Testis (tissue), 3 donors: ENCODE measurements around the gene EMC1. TPM values are rescaled to one million over a fixed set of nuclear protein-coding genes. Genes with fewer than 3 reads are reported as not detected.
"Not testable (repeated sequence)": the region's sequence is repeated elsewhere in the genome, so short reads cannot be mapped to it uniquely, and the experiment has no call there.

Source experiments
- DNase-seq: peaks from one replicate; pipeline ENCODE4 v3.0.0-alpha.2; 2019
- H3K27ac ChIP-seq, 2 donors: fragments of 200-600 bp; sonication (generic); one replicate each; pipeline ENCODE4 v1.5.1; 2019
- H3K27me3 ChIP-seq: fragments of 200-600 bp; sonication (generic); one replicate; pipeline ENCODE4 v1.5.1; 2019
- H3K36me3 ChIP-seq: fragments of 200-600 bp; sonication (generic); one replicate; pipeline ENCODE4 v1.5.1; 2017; ENCODE audit warnings: low read depth; ENCODE audit errors: missing control alignments
- H3K4me1 ChIP-seq: fragments of 200-600 bp; sonication (generic); one replicate; pipeline ENCODE4 v1.5.1; 2019
- H3K4me3 ChIP-seq, 2 donors: fragments of 200-600 bp; sonication (generic); one replicate each; pipeline ENCODE4 v1.5.1; 2017 to 2019
- H3K9me3 ChIP-seq: fragments of 200-600 bp; sonication (generic); one replicate; pipeline ENCODE4 v1.5.1; 2017
- CTCF ChIP-seq, 3 experiments: fragments of 450-650 bp in 2 of 3; fragments of 200-600 bp in 1 of 3; sonication (generic) in 1 of 3; IDR thresholded peaks; one replicate each; pipeline ENCODE4 v1.5.1; 2016 to 2019; ENCODE audit warnings: antibody characterized with exemption in 3 of 3, mild to moderate bottlenecking in 2 of 3, moderate library complexity in 1 of 3
- POLR2A ChIP-seq: fragments of 450-650 bp; IDR thresholded peaks from one replicate; pipeline ENCODE4 v1.6.1; 2017; ENCODE audit warnings: antibody characterized with exemption, mild to moderate bottlenecking, moderate library complexity
- WGBS, 2 donors: methylation state at CpG; one replicate each; pipeline ENCODE4 v1.1.5; 2018; 5-methylcytosine and 5-hydroxymethylcytosine counted together
- intact Hi-C: fragments of 100-400 bp; cut with DNase I; formaldehyde crosslinking; loops from one replicate; pipeline ENCODE4 v1.15.1; 2023; ENCODE audit warnings: low total_unique reads
- polyA plus RNA-seq: library from polyadenylated mRNA; stranded (reverse); fragments of 350-450 nt; fragmentation: Illumina TruSeq; extraction: RNeasy Lipid Tissue Mini Kit (QIAGEN cat#74804); gene quantifications from one replicate; pipeline ENCODE4 v1.2.3, GENCODE V29; 2014; ENCODE audit warnings: low read depth, low replicate concordance; ENCODE audit not compliant: insufficient read depth
- total RNA-seq, 2 donors: library from RNA; depleted of rRNA; stranded (reverse); fragments of >200 nt; gene quantifications; one replicate each; pipeline ENCODE4 v1.2.3, GENCODE V29; 2016

Gene EMC1
- total and polyA plus RNA-seq, 3 donors from 2014 or later = 41.9 to 114 (median 79.0) TPM

DNA sequence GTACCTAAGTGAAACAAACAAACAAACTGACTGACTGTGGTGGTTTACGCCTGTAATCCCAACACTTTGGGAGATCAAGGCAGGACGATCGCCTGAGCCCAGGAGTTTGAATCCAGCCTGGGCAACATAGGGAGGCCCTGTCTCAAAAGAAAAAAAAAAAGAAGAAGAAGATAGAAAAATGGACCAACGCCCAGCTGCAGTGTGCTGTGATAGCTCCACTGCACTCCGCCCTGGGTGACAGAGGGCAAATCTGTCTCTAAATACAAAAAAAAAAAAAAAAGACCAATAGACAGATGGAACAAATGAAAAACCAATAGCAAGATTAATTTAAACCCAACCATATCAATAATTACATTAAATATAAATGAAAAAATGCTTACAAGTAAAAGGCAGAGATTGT lies 23.3 kb upstream of the EMC1 start:
- no peak overlapping the region for H3K27ac ChIP-seq
- H3K9me3 ChIP-seq = no peaks in the 10 kb centered on the region
- WGBS, 2 donors = 71 to 84% methylated on average over 5 of the region's 5 CpGs
- H3K4me1 ChIP-seq = no peaks in the 10 kb centered on the region
- intact Hi-C loops = no loop called here
- no peak overlapping the region for H3K4me3 ChIP-seq
- H3K27me3 ChIP-seq = no peaks in the 10 kb centered on the region
- TF ChIP-seq POLR2A (no peak), CTCF (IDR thresholded peaks at IDR 0.05) (no peak)
- no peak for DNase-seq
- H3K36me3 ChIP-seq = no peaks in the 10 kb centered on the region

DNA sequence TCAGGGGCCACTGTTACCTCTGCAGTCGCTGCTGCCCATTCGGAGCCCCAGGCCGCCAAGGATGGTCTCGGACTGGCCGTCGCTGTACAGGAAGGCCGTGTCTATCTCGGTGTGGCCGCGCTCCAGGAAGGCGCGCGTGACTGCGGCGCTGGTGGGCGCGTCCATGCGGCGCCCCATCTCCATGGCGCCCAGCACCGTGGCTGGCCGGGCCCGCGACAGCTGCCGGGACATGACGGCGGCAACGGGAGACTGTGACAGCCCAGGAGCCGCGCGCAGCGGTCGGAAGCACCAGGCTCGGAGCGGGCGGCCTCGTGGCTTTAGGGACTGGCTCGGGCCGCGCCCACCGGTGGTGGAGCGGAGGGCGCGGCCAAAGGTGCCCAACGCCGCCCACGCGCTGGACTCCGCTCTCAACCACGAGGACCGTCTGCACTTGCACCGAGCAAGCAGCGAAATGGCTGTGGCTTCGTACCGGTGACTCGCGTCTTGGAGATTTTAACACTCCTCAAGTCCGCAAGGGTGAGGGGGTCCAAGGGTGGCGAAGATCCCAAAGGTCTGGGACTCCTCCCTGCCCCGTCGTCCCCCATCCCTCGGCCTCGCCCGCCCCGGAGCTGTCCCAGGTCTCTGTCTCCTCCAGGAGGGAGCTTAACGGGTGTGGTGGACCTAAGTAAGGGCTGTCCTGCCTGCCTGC lies 22.7 kb upstream of the EMC1 start:
- H3K4me3 ChIP-seq, H3K27ac ChIP-seq, intact Hi-C loops, H3K4me1 ChIP-seq, H3K36me3 ChIP-seq, H3K9me3 ChIP-seq, DNase-seq, H3K27me3 ChIP-seq: not testable (repeated sequence)
- 21 to 43% methylated on average over 11 to 45 of the region's 66 CpGs for WGBS, 2 donors

GRCh38 chr1:19273106-19273843 lies 22.0 kb upstream of the EMC1 start:
- WGBS, 2 donors = 70 to 76% methylated on average over 20 to 22 of the region's 22 CpGs
- Histone ChIP-seq H3K27me3 (no peaks in the 10 kb centered on the region), H3K9me3 (no peaks in the 10 kb centered on the region), H3K36me3 (no peaks in the 10 kb centered on the region), H3K27ac (no peak overlapping the region), H3K4me1 (no peaks in the 10 kb centered on the region), H3K4me3 (no peak overlapping the region)
- TF ChIP-seq CTCF (IDR thresholded peaks at IDR 0.05) = no peak
- no peak for TF ChIP-seq POLR2A
- DNase-seq = no peak
- intact Hi-C loops = no loop called here

DNA sequence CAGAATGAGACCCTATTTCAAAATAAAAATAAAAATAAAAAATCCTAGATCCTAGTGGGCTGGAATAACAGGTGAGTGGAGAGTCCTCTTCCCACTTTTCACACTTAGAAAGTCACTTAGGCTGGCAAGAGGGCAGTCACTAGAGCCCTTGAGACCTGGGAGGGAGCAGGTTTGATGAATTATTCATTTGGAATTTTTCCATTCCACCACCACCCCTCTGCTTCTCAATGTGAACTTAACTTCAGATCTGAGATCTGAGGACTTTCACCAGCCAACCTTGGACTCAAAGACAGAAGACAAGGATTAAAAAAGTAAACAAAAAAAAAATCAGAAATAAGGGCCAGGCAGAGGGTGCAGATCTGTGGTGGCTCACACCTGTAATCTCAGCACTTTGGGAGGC lies 20.7 kb upstream of the EMC1 start:
- H3K4me3 ChIP-seq = no peak overlapping the region
- no peak overlapping the region for H3K27ac ChIP-seq
- no peaks in the 10 kb centered on the region for H3K27me3 ChIP-seq
- no peaks in the 10 kb centered on the region for H3K36me3 ChIP-seq
- intact Hi-C loops = no loop called here
- H3K9me3 ChIP-seq = no peaks in the 10 kb centered on the region
- TF ChIP-seq POLR2A (no peak), CTCF (IDR thresholded peaks at IDR 0.05) (no peak)
- H3K4me1 ChIP-seq = no peaks in the 10 kb centered on the region
- no peak for DNase-seq

- DNase-seq, H3K36me3 ChIP-seq, H3K27ac ChIP-seq, H3K4me3 ChIP-seq, H3K27me3 ChIP-seq, intact Hi-C loops, H3K4me1 ChIP-seq, H3K9me3 ChIP-seq: not testable (repeated sequence)
- WGBS, 2 donors = 88 to 90% methylated on average over 2 to 6 of the region's 6 CpGs
Observed at GRCh38 chr1:19270343-19270730, 19.0 kb upstream of the EMC1 start.

- H3K27me3 ChIP-seq, H3K9me3 ChIP-seq, H3K4me3 ChIP-seq, H3K4me1 ChIP-seq, H3K36me3 ChIP-seq, DNase-seq, intact Hi-C loops, H3K27ac ChIP-seq: not testable (repeated sequence)
- WGBS, 2 donors = 87 to 90% methylated on average over 9 of the region's 9 CpGs
Observed at GRCh38 chr1:19269427-19270342, 18.4 kb upstream of the EMC1 start.
